ENCODE results near the gene TPCN2.

Gene TPCN2

GRCh38 chr11:69073469-69073868, 24.7 kb downstream of the TPCN2 start:
- in situ Hi-C loops (cut with MboI; ENCODE audit: low sequenced_read_pairs) = no loop called here

GRCh38 chr11:69074375-69075140, 25.8 kb downstream of the TPCN2 start:
- in situ Hi-C loops (cut with MboI; ENCODE audit: low sequenced_read_pairs) = loop anchor here (25.0 kb wide), 1 partner anchor 437 kb away; no protein-coding TSS in a partner anchor

DNA sequence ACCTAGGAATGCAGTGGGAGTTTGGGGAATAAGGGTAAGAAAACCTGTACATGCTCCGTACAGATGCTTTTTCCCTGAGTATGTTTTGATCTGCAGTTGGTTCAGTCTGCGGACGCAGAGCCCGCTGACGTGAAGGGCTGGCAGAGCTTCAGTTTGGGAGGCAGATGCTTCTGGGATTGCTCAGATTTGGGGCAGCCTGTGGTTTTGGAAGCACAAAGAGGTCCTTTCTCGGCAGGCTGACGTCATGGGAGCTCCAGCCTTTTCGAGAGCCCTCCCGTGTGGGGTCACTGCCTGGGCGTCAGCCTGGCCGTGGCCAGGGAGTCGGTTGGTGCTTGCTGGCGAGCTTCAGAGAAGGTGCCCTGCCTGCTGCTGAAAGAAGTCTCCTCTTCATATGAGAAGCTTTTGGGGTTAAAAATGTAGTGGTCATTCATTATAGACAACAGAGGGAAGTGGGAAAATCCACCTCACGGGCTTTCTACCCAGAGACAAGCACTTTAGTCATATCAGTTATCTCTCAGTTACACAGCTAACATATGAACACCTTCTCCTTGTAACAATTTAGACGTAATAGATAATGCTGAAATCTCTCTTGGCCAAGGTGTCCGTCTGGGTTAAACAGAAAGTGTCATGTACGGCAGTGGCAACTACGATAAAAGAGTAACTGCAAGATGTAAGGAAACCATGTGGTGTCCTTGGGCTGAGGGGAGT, 26.8 kb downstream of the TPCN2 start:
- in situ Hi-C loops (cut with MboI; ENCODE audit: low sequenced_read_pairs) = loop anchor here (25.0 kb wide), 1 partner anchor 438 kb away; no protein-coding TSS in a partner anchor

- in situ Hi-C loops (cut with MboI; ENCODE audit: low sequenced_read_pairs) = loop anchor here (25.0 kb wide), 1 partner anchor 439 kb away; no protein-coding TSS in a partner anchor
Observed at GRCh38 chr11:69076129-69076791, 27.5 kb downstream of the TPCN2 start.

- in situ Hi-C loops (cut with MboI; ENCODE audit: low sequenced_read_pairs) = loop anchor here (25.0 kb wide), 1 partner anchor 440 kb away; no protein-coding TSS in a partner anchor
Observed at GRCh38 chr11:69076977-69077376, 28.2 kb downstream of the TPCN2 start.

- in situ Hi-C loops (cut with MboI; ENCODE audit: low sequenced_read_pairs) = loop anchor here (25.0 kb wide), 1 partner anchor 441 kb away; no protein-coding TSS in a partner anchor
Observed at GRCh38 chr11:69078508-69078907, 29.8 kb downstream of the TPCN2 start.

- in situ Hi-C loops (cut with MboI; ENCODE audit: low sequenced_read_pairs) = loop anchor here (25.0 kb wide), 1 partner anchor 442 kb away; no protein-coding TSS in a partner anchor
Observed at GRCh38 chr11:69078930-69079605, 30.3 kb downstream of the TPCN2 start.

GRCh38 chr11:69079661-69080256, 31.0 kb downstream of the TPCN2 start:
- in situ Hi-C loops (cut with MboI; ENCODE audit: low sequenced_read_pairs) = loop anchor here (25.0 kb wide), 1 partner anchor 442 kb away; no protein-coding TSS in a partner anchor

DNA sequence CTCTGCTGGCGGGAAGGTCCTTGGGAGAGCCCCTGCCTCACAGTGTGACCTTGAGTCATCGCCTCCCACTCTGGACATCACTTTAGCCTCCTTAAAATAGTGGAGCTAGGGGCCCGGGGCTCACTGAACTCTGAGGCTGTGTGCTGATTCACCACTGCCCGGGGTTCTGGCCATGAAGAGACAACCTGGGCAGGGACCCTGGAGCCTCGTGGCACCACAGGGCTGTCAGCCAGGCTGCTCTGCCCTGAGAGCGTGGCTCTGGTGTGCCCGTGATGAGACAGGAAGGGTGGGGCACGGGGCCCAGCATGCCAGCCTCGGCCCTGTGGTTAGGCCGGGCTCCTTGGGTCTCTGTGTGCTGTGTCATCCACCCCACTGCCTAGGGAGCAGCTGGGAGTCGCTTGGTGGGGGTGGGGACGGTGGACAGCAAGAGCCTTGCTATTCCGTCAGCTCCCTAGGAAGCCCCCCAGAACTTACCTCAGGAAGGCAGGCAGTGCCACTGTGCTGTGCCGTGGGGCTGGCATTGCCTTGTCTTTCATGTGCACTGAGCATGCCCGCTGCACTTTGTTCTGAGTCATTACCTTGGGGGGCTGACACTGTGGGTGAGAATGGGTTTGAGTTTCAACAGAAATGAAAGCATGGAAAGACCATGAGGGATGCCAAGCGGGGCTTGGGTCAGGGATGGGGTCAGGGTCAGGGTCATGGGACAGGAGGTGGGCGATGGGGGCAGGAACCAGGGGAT, 31.7 kb downstream of the TPCN2 start:
- in situ Hi-C loops (cut with MboI; ENCODE audit: low sequenced_read_pairs) = loop anchor here (25.0 kb wide), 1 partner anchor 443 kb away; no protein-coding TSS in a partner anchor

GRCh38 chr11:69081180-69081579, 32.4 kb downstream of the TPCN2 start:
- in situ Hi-C loops (cut with MboI; ENCODE audit: low sequenced_read_pairs) = loop anchor here (25.0 kb wide), 1 partner anchor 444 kb away; no protein-coding TSS in a partner anchor

DNA sequence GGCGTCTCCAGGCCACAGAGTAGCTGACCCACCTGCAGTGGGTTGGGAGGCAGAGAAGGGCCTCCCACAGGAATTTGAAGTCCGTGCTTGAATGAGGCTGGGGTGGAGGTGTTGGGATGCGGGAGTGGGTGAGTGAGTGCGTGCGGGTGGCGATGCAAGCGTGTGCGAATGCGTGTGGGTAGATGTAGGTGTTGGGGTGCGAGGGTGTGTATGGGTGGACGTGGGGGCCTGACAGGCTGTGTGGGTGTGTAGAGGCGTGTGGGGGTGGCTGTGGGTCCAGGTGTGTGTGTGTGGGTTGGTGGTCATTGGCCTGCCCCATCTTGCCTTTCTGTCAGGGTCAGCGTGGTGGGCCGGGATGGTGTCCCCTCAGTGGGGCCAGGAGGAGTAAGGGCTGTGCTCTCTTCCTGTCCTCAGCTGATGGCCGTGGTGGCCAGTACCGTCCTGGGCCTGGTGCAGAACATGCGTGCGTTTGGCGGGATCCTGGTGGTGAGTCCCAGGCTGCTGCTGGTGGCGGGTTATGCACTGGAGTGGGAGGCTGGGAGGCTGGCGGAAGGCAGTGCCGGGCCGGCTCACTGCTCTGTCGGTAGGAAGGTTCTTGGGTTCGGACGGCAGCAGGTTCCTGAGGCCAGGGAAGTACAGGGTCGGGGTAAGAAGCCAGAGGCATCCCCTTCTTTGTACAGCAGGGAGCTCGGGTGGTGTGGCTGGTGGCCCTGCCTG, 35.0 kb downstream of the TPCN2 start:
- in situ Hi-C loops (cut with MboI; ENCODE audit: low sequenced_read_pairs) = loop anchor here (25.0 kb wide), 1 partner anchor 446 kb away; no protein-coding TSS in a partner anchor

DNA sequence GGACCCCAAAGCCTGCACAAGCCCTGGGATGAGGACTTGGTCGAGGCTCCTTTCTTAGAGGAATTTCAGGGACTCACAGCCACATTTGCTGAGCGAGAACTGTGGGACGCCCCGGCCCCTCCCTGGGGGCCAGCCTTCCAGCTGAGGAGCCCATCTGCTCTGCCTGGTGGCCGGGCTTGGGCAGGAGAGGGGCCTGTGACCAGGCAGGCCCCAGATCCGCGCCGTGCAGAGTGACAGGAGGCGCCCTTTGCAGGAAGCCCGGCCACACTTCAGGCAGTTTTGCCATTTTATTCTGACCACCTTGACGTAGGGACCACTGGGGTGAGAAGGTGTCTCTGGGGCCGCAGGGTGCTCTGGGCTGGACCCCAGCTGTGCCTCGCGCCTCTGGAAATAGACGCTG, 35.6 kb downstream of the TPCN2 start:
- in situ Hi-C loops (cut with MboI; ENCODE audit: low sequenced_read_pairs) = loop anchor here (25.0 kb wide), 1 partner anchor 447 kb away; no protein-coding TSS in a partner anchor

GRCh38 chr11:69085490-69086095, 36.9 kb downstream of the TPCN2 start:
- in situ Hi-C loops (cut with MboI; ENCODE audit: low sequenced_read_pairs) = loop anchor here (25.0 kb wide), 1 partner anchor 448 kb away; no protein-coding TSS in a partner anchor

- in situ Hi-C loops (cut with MboI; ENCODE audit: low sequenced_read_pairs) = loop anchor here (25.0 kb wide), 1 partner anchor 449 kb away; no protein-coding TSS in a partner anchor
Observed at GRCh38 chr11:69086152-69087132, 37.7 kb downstream of the TPCN2 start.

GRCh38 chr11:69087133-69087524, 38.4 kb downstream of the TPCN2 start:
- in situ Hi-C loops (cut with MboI; ENCODE audit: low sequenced_read_pairs) = loop anchor here (25.0 kb wide), 1 partner anchor 450 kb away; no protein-coding TSS in a partner anchor

- in situ Hi-C loops (cut with MboI; ENCODE audit: low sequenced_read_pairs) = loop anchor here (25.0 kb wide), 1 partner anchor 451 kb away; no protein-coding TSS in a partner anchor
Observed at GRCh38 chr11:69087811-69088210, 39.1 kb downstream of the TPCN2 start.

All from HL-60/S4 treated with phorbol 12-myristate 13-acetate at 8.2 ng/mL for 4 days and 3 days (cell line).